Endodermal cell (in vitro differentiated cells): Measurements from ENCODE around the gene RSRC1. TPM values are rescaled to one million over a fixed set of nuclear protein-coding genes. Genes with fewer than 3 reads are reported as not detected.

ENCODE experiments used
- DNase-seq: peaks from one replicate; pipeline ENCODE4 v3.0.0-alpha.2; 2017
- H3K27ac ChIP-seq: 2 replicates; pipeline ENCODE4 v1.5.1; 2013; ENCODE audit warnings: mild to moderate bottlenecking, low read depth, low read length, moderate library complexity
- H3K27me3 ChIP-seq: 2 replicates; pipeline ENCODE4 v1.6.1; 2013; ENCODE audit warnings: mild to moderate bottlenecking, low read length, moderate library complexity; ENCODE audit not compliant: insufficient read depth, control insufficient read depth, poor library complexity, severe bottlenecking
- H3K36me3 ChIP-seq: 2 replicates; pipeline ENCODE4 v1.7.0; 2013; ENCODE audit warnings: mild to moderate bottlenecking, low read length, moderate library complexity; ENCODE audit not compliant: control insufficient read depth, insufficient read depth
- H3K4me1 ChIP-seq: one replicate; pipeline ENCODE4 v1.7.0; 2013; ENCODE audit warnings: low read length; ENCODE audit not compliant: control insufficient read depth, insufficient read depth
- H3K4me3 ChIP-seq: 2 replicates; pipeline ENCODE4 v1.5.1; 2013; ENCODE audit warnings: mild to moderate bottlenecking, low read length, moderate library complexity
- H3K9ac ChIP-seq: 2 replicates; pipeline ENCODE4 v1.6.1; 2013; ENCODE audit warnings: mild to moderate bottlenecking, low read length, moderate library complexity; ENCODE audit not compliant: poor library complexity, severe bottlenecking; ENCODE audit errors: extremely low read depth
- H3K9me3 ChIP-seq: 2 replicates; pipeline ENCODE4 v1.6.1; 2013; ENCODE audit warnings: mild to moderate bottlenecking, low read length, moderate library complexity; ENCODE audit not compliant: control insufficient read depth
- H3K27ac Mint-ChIP-seq: 2 replicates; pipeline ENCODE4 v1.8.0; 2020; ENCODE audit warnings: mixed read lengths
- H3K27me3 Mint-ChIP-seq: 2 replicates; pipeline ENCODE4 v1.8.0; 2021; ENCODE audit warnings: mild to moderate bottlenecking, mixed read lengths; ENCODE audit not compliant: insufficient read depth
- H3K36me3 Mint-ChIP-seq: 2 replicates; pipeline ENCODE4 v1.8.0; 2020; ENCODE audit warnings: low read depth, mixed read lengths
- H3K4me1 Mint-ChIP-seq: 2 replicates; pipeline ENCODE4 v1.8.0; 2020; ENCODE audit warnings: mixed read lengths
- H3K4me3 Mint-ChIP-seq: 2 replicates; pipeline ENCODE4 v1.8.0; 2020; ENCODE audit warnings: mild to moderate bottlenecking, moderate library complexity, mixed read lengths
- H3K9me3 Mint-ChIP-seq: 2 replicates; pipeline ENCODE4 v1.8.0; 2020; ENCODE audit warnings: mild to moderate bottlenecking, mixed read lengths
- CTCF ChIP-seq: fragments of 200-600 bp; sonication (generic); conservative IDR thresholded peaks from 2 replicates; pipeline ENCODE4 v1.5.0; 2021; ENCODE audit warnings: antibody characterized with exemption, mild to moderate bottlenecking
- WGBS, 2 experiments: methylation state at CpG; one replicate each; pipeline versions ENCODE4 v1.1.5 to v1.1.7; 2013; ENCODE audit warnings: missing lambda C conversion rate in 2 of 2, mixed read lengths in 1 of 2; ENCODE audit not compliant: insufficient coverage in 1 of 2, insufficient read length in 1 of 2; 5-methylcytosine and 5-hydroxymethylcytosine counted together
- total RNA-seq, 2 donors: library from RNA; stranded (reverse); fragmentation: NEBNext Ultra II Directional in 1 of 2; extraction: Animal tissue kit (Norgen Biotek cat#: 25700) in 1 of 2; gene quantifications; 2 replicates in 1 of 2; 3 replicates in 1 of 2; pipeline ENCODE4 v1.2.1, GENCODE V29; 2021

RSRC1 gene
- total RNA-seq, 2 donors from 2014 or later, result 45.3 to 52.1 TPM

- Mint-ChIP-seq H3K27me3 (peaks cover 98% of the 10 kb centered on the region), H3K9me3 (no peaks in the 10 kb centered on the region), H3K27ac (no peak overlapping the region), H3K4me1 (peaks cover 32% of the 10 kb centered on the region), H3K36me3 (no peaks in the 10 kb centered on the region), H3K4me3 (peak overlapping the region; percentile 58)
- no peaks in the 10 kb centered on the region for H3K9me3 ChIP-seq
- H3K4me1 ChIP-seq, result peaks cover 13% of the 10 kb centered on the region
- no peak for DNase-seq
- no peak overlapping the region for H3K27ac ChIP-seq
- peak overlapping the region; percentile 77 for H3K4me3 ChIP-seq
- TF ChIP-seq CTCF, result no peak
- H3K27me3 ChIP-seq, result peaks cover 100% of the 10 kb centered on the region
- 13 to 24% methylated on average over 5 of the region's 5 CpGs for WGBS, 2 experiments
- H3K9ac ChIP-seq, result no peak overlapping the region
- H3K36me3 ChIP-seq, result no peaks in the 10 kb centered on the region
These were observed 5.4 kb upstream of the RSRC1 start for GRCh38 chr3:158104431-158104921.

GRCh38 chr3:158105119-158105709 is 4.7 kb upstream of the RSRC1 start:
- Histone ChIP-seq H3K27me3 (peaks cover 93% of the 10 kb centered on the region), H3K9ac (no peak overlapping the region), H3K4me3 (peak overlapping the region; percentile 77), H3K4me1 (peaks cover 13% of the 10 kb centered on the region), H3K9me3 (no peaks in the 10 kb centered on the region), H3K36me3 (no peaks in the 10 kb centered on the region), H3K27ac (no peak overlapping the region)
- Mint-ChIP-seq H3K27ac (no peak overlapping the region), H3K27me3 (peaks cover 94% of the 10 kb centered on the region), H3K4me3 (peak overlapping the region; percentile 58), H3K4me1 (peaks cover 32% of the 10 kb centered on the region), H3K36me3 (no peaks in the 10 kb centered on the region), H3K9me3 (no peaks in the 10 kb centered on the region)
- TF ChIP-seq CTCF, result no peak
- peak; percentile 75 for DNase-seq
- 0% methylated on average over 3 to 39 of the region's 39 CpGs for WGBS, 2 experiments

- H3K4me3 Mint-ChIP-seq, result peak overlapping the region; percentile 58
- Histone ChIP-seq H3K36me3 (no peaks in the 10 kb centered on the region), H3K9me3 (no peaks in the 10 kb centered on the region), H3K4me3 (peak overlapping the region; percentile 77), H3K4me1 (peaks cover 13% of the 10 kb centered on the region), H3K27me3 (peaks cover 87% of the 10 kb centered on the region), H3K27ac (no peak overlapping the region), H3K9ac (no peak overlapping the region)
- H3K4me1 Mint-ChIP-seq, result peaks cover 32% of the 10 kb centered on the region
- H3K36me3 Mint-ChIP-seq, result no peaks in the 10 kb centered on the region
- peaks cover 88% of the 10 kb centered on the region for H3K27me3 Mint-ChIP-seq
- no peak overlapping the region for H3K27ac Mint-ChIP-seq
- TF ChIP-seq CTCF, result no peak
- WGBS, 2 experiments, result 0% methylated on average over 9 to 44 of the region's 45 CpGs
- DNase-seq, result peak; percentile 88
- H3K9me3 Mint-ChIP-seq, result no peaks in the 10 kb centered on the region
These were observed 4.1 kb upstream of the RSRC1 start for GRCh38 chr3:158105710-158106253.
